CD14-positive monocyte (primary cell): ENCODE measurements around the gene AMZ1. TPM values are rescaled to one million over a fixed set of nuclear protein-coding genes. Genes with fewer than 3 reads are reported as not detected.
A peak's percentile ranks its signal among the peaks of the same experiment; 100 is the strongest.

ENCODE experiments used
- DNase-seq, 3 donors: peaks; one replicate each; pipeline ENCODE4 v3.0.0-alpha.2; 2011 to 2022
- H2AFZ ChIP-seq: 2 replicates; pipeline ENCODE4 v1.6.0; 2012; ENCODE audit warnings: mild to moderate bottlenecking, low read depth, low read length, inconsistent platforms; ENCODE audit not compliant: insufficient read depth, poor library complexity, severe bottlenecking
- H3K27ac ChIP-seq, 2 donors: 1 replicate in 1 of 2; 2 replicates in 1 of 2; pipeline ENCODE4 v1.5.1; 2012 to 2013; ENCODE audit warnings: low read length in 2 of 2, control low read depth in 1 of 2, inconsistent platforms in 1 of 2, low read depth in 1 of 2, mild to moderate bottlenecking in 1 of 2
- H3K27me3 ChIP-seq, 2 donors: one replicate each; pipeline versions ENCODE4 v1.6.0 to v1.6.1; 2011 to 2013; ENCODE audit warnings: low read length in 2 of 2; ENCODE audit not compliant: control insufficient read depth in 2 of 2, insufficient read depth in 2 of 2
- H3K36me3 ChIP-seq, 2 donors: replicated peaks in 1 of 2; 1 replicate in 1 of 2; 2 replicates in 1 of 2; pipeline versions ENCODE4 v1.5.1 to v1.6.1; 2012 to 2013; ENCODE audit warnings: low read length in 2 of 2, control low read depth in 1 of 2, inconsistent platforms in 1 of 2, mild to moderate bottlenecking in 1 of 2; ENCODE audit not compliant: insufficient read depth in 2 of 2, control insufficient read depth in 1 of 2
- H3K4me1 ChIP-seq, 2 donors: 1 replicate in 1 of 2; 2 replicates in 1 of 2; pipeline versions ENCODE4 v1.5.1 to v1.6.1; 2012 to 2013; ENCODE audit warnings: low read length in 2 of 2, control low read depth in 1 of 2, inconsistent platforms in 1 of 2, mild to moderate bottlenecking in 1 of 2, moderate library complexity in 1 of 2; ENCODE audit not compliant: insufficient read depth in 2 of 2, control insufficient read depth in 1 of 2
- H3K4me2 ChIP-seq: replicated peaks from 2 replicates; pipeline ENCODE3; 2012; ENCODE audit warnings: low read length, moderate library complexity, mild to moderate bottlenecking; ENCODE audit not compliant: poor library complexity, severe bottlenecking; ENCODE audit errors: extremely low read depth
- H3K4me3 ChIP-seq, 3 experiments: fragments of 200-600 bp in 1 of 3; sonication (generic) in 1 of 3; replicated peaks in 1 of 3; 1 replicate in 2 of 3; 2 replicates in 1 of 3; pipeline ENCODE4 v1.5.1; 2011 to 2013; ENCODE audit warnings: low read length in 3 of 3, mild to moderate bottlenecking in 3 of 3, control low read depth in 2 of 3, low read depth in 2 of 3, inconsistent platforms in 1 of 3, moderate library complexity in 1 of 3
- H3K79me2 ChIP-seq: 2 replicates; pipeline ENCODE4 v1.6.0; 2012; ENCODE audit warnings: mild to moderate bottlenecking, control low read depth, inconsistent platforms, low read length, moderate library complexity; ENCODE audit not compliant: insufficient read depth
- H3K9ac ChIP-seq: 2 replicates; pipeline ENCODE4 v1.6.0; 2017; ENCODE audit warnings: low read length, mild to moderate bottlenecking; ENCODE audit not compliant: insufficient read depth, poor library complexity, severe bottlenecking
- H3K9me3 ChIP-seq, 2 donors: replicated peaks in 1 of 2; 1 replicate in 1 of 2; 2 replicates in 1 of 2; pipeline versions ENCODE4 v1.5.1 to v1.6.1; 2012 to 2013; ENCODE audit warnings: low read length in 2 of 2, control low read depth in 1 of 2; ENCODE audit not compliant: control insufficient read depth in 1 of 2, insufficient read depth in 1 of 2
- H4K20me1 ChIP-seq: 2 replicates; pipeline ENCODE4 v1.6.0; 2012; ENCODE audit warnings: mild to moderate bottlenecking, low read length, control low read depth, moderate library complexity; ENCODE audit not compliant: insufficient read depth
- H3K27ac Mint-ChIP-seq, 7 donors: one replicate each; pipeline ENCODE4 v1.8.0; 2020; ENCODE audit warnings: mild to moderate bottlenecking in 7 of 7, mixed read lengths in 7 of 7, moderate library complexity in 6 of 7, inconsistent platforms in 2 of 7
- H3K27me3 Mint-ChIP-seq, 3 donors: one replicate each; pipeline ENCODE4 v1.8.0; 2021 to 2022; ENCODE audit warnings: low read depth in 3 of 3, mild to moderate bottlenecking in 3 of 3, mixed read lengths in 3 of 3, moderate library complexity in 3 of 3, inconsistent platforms in 1 of 3
- H3K36me3 Mint-ChIP-seq, 2 donors: one replicate each; pipeline ENCODE4 v1.8.0; 2020; ENCODE audit warnings: mixed read lengths in 2 of 2, inconsistent platforms in 1 of 2, mild to moderate bottlenecking in 1 of 2
- H3K4me1 Mint-ChIP-seq: one replicate; pipeline ENCODE4 v1.8.0; 2020; ENCODE audit warnings: mild to moderate bottlenecking, mixed read lengths
- H3K4me3 Mint-ChIP-seq, 2 donors: one replicate each; pipeline ENCODE4 v1.8.0; 2020; ENCODE audit warnings: mild to moderate bottlenecking in 2 of 2, mixed read lengths in 2 of 2, moderate library complexity in 1 of 2
- H3K9me3 Mint-ChIP-seq, 7 donors: one replicate each; pipeline ENCODE4 v1.8.0; 2020 to 2022; ENCODE audit warnings: mixed read lengths in 7 of 7, mild to moderate bottlenecking in 6 of 7, moderate library complexity in 6 of 7, inconsistent platforms in 2 of 7
- WGBS: methylation state at CpG from one replicate; pipeline ENCODE4 v1.1.5; 2013; ENCODE audit warnings: missing lambda C conversion rate; ENCODE audit not compliant: insufficient coverage; 5-methylcytosine and 5-hydroxymethylcytosine counted together
- intact Hi-C, 2 donors: fragments of 100-400 bp; cut with micrococcal nuclease; formaldehyde crosslinking; loops; one replicate each; pipeline versions ENCODE4 v1.15.0 to v1.15.1; 2023
- polyA plus RNA-seq, 3 donors: library from polyadenylated mRNA; depleted of rRNA in 1 of 3; unstranded in 2 of 3; stranded (reverse) in 1 of 3; fragments of 300-500 nt in 2 of 3; fragments of >200 nt in 1 of 3; fragmentation: Illumina TruSeq in 2 of 3; gene quantifications; 1 replicate in 2 of 3; 2 replicates in 1 of 3; pipeline ENCODE4 v1.2.3, GENCODE V29; 2012 to 2021
- TF ChIP-seq, protein P1 (sequence below): fragments of 200-600 bp; IDR thresholded peaks from one replicate; pipeline ENCODE4 v1.8.0; 2022; ENCODE audit warnings: antibody characterized with exemption, mild to moderate bottlenecking

Gene AMZ1
- polyA plus RNA-seq, 3 donors = 0.09 to 0.25 (median 0.14) TPM

DNA sequence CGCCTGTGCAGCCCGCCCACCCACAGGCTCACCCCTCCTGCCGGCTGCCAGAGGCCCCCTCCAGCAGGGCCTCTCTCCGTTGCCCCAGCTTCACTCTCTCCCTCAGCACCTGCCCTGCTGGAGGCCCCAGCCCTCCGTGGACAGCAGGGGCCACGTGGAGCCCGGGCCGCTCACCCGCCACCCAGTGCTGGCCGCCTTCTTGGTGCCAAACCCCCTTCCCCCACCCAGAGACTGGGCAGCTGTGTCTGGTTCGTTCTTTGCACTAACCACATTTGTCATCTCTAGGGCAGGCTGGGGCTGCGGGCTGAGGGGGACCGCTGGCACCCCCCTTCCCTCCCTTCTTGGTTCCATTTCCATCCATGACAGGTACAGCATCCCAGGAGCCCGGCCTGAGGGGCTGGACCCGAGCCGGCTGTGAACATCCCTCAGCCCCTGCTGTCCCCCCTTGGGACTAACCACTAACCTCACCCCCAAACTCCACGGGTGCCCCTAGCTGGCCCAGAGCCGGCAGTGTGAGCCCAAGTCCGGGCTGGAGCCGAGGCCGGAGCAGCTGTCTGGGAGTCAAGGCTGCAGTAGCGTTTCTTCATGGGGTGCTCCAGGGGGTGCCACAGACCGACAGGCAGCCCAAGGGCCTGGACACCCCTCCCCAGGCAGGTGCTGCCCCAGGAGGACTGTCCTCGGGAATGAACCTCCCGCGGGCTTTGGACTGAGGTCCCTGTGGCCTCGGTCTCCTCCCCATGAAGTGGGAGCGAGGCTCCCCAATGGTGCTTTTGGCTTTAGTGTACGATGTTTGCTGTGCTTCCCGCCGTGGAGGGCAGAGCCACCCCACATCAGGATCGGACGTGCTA is 25.5 kb upstream of the AMZ1 start:
- Mint-ChIP-seq H3K4me1 (peaks cover 7% of the 10 kb centered on the region), H3K9me3 (peaks cover 0 to 7% (median 0%) of the 10 kb centered on the region in 7 donors), H3K4me3 (no peak overlapping the region), H3K27ac (peak overlapping the region in 1 of 7 donors; percentile 45), H3K27me3 (peaks cover 2 to 10% (median 2%) of the 10 kb centered on the region in 3 donors), H3K36me3 (peaks cover 27 to 45% of the 10 kb centered on the region in 2 donors)
- no peaks in the 10 kb centered on the region for H3K27me3 ChIP-seq
- H3K4me2 ChIP-seq = no peak overlapping the region
- 92% methylated on average over 29 of the region's 33 CpGs for WGBS
- H3K9ac ChIP-seq = no peak overlapping the region
- peaks cover 45 to 50% of the 10 kb centered on the region in 2 donors for H3K36me3 ChIP-seq
- TF ChIP-seq, protein P1, sequence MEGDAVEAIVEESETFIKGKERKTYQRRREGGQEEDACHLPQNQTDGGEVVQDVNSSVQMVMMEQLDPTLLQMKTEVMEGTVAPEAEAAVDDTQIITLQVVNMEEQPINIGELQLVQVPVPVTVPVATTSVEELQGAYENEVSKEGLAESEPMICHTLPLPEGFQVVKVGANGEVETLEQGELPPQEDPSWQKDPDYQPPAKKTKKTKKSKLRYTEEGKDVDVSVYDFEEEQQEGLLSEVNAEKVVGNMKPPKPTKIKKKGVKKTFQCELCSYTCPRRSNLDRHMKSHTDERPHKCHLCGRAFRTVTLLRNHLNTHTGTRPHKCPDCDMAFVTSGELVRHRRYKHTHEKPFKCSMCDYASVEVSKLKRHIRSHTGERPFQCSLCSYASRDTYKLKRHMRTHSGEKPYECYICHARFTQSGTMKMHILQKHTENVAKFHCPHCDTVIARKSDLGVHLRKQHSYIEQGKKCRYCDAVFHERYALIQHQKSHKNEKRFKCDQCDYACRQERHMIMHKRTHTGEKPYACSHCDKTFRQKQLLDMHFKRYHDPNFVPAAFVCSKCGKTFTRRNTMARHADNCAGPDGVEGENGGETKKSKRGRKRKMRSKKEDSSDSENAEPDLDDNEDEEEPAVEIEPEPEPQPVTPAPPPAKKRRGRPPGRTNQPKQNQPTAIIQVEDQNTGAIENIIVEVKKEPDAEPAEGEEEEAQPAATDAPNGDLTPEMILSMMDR = no peak
- H3K4me1 ChIP-seq = peaks cover 0 to 5% of the 10 kb centered on the region in 2 donors
- H3K9me3 ChIP-seq = no peaks in the 10 kb centered on the region
- no peak overlapping the region for H3K27ac ChIP-seq
- intact Hi-C loops = no loop called here
- H2AFZ ChIP-seq = no peak overlapping the region
- H4K20me1 ChIP-seq = peaks cover 72% of the 10 kb centered on the region
- no peak overlapping the region for H3K4me3 ChIP-seq
- no peaks in the 10 kb centered on the region for H3K79me2 ChIP-seq
- no peak for DNase-seq

DNA sequence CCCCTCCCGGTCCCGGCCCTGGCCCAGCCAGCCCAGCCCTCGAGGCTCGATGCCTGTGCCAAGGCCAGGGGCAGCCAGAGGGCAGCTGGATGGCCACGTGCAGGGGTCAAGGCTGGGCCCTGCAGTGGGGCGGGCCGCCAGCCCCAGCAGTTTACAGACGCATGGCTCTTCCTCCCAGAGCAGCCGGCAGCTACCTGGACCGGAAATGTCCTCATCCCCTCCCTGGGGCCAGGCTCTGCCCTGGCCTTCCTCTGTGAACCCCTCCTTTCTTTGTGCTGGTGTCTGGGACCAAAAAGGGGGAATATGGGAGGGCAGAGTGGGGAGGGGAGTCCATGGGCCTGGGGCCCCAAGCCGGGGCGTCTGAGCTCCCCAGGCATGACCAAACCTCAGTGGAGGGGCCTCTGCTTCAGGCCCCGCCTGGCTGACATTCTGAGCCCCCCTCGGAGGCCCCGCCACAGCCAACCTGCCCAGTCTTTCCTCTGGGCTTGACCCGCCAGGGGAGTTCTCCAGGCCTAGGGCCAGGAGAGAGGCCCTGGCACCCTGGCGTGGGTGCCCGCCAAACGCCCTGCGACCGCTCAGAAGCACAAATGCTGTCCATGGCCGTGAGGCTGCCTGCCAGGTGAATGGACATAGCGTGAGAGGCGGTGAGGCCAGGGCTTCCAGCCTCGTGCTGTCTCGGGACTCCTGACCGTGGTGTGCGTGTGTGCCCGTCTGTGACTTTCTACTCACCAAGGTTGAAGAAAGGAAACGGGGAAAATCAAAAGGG is 24.7 kb upstream of the AMZ1 start:
- peaks cover 7% of the 10 kb centered on the region for H3K4me1 Mint-ChIP-seq
- no peak overlapping the region for H3K4me3 Mint-ChIP-seq
- intact Hi-C loops = no loop called here
- H3K9me3 Mint-ChIP-seq = peaks cover 0 to 7% (median 0%) of the 10 kb centered on the region in 7 donors
- 88% methylated on average over 25 of the region's 30 CpGs for WGBS
- no peak overlapping the region for H3K4me2 ChIP-seq
- DNase-seq = no peak
- H3K4me3 ChIP-seq = no peak overlapping the region
- H3K27ac Mint-ChIP-seq = peak overlapping the region in 1 of 7 donors; percentile 54
- H3K4me1 ChIP-seq = peaks cover 0 to 5% of the 10 kb centered on the region in 2 donors
- H3K9me3 ChIP-seq = no peaks in the 10 kb centered on the region
- peaks cover 6 to 18% (median 9%) of the 10 kb centered on the region in 3 donors for H3K27me3 Mint-ChIP-seq
- H3K36me3 ChIP-seq = peaks cover 37 to 42% of the 10 kb centered on the region in 2 donors
- H3K79me2 ChIP-seq = no peaks in the 10 kb centered on the region
- peaks cover 0 to 2% of the 10 kb centered on the region in 2 donors for H3K27me3 ChIP-seq
- no peak overlapping the region for H3K27ac ChIP-seq
- peaks cover 23 to 37% of the 10 kb centered on the region in 2 donors for H3K36me3 Mint-ChIP-seq
- H4K20me1 ChIP-seq = peaks cover 64% of the 10 kb centered on the region
- H3K9ac ChIP-seq = no peak overlapping the region
- TF ChIP-seq, protein P1 = no peak
- H2AFZ ChIP-seq = no peak overlapping the region
